Esophagus squamous epithelium (tissue), 4 donors: ENCODE measurements around the gene PGRMC2.

ENCODE experiments used
- CTCF ChIP-seq, 6 experiments: fragments of 450-650 bp in 4 of 6; fragments of 200-600 bp in 2 of 6; sonication (generic) in 2 of 6; IDR thresholded peaks; one replicate each; pipeline ENCODE4 v1.5.1; 2016 to 2019; ENCODE audit warnings: antibody characterized with exemption in 6 of 6, mild to moderate bottlenecking in 4 of 6, moderate library complexity in 4 of 6
- POLR2A ChIP-seq, 4 donors: fragments of 450-650 bp; IDR thresholded peaks; one replicate each; pipeline ENCODE4 v1.6.1; 2017; ENCODE audit warnings: antibody characterized with exemption in 4 of 4, mild to moderate bottlenecking in 4 of 4, moderate library complexity in 3 of 4

- TF ChIP-seq CTCF (IDR thresholded peaks at IDR 0.05) (no peak), POLR2A (IDR thresholded peaks at IDR 0.05) (no peak)
These were observed 45.9 kb upstream of the PGRMC2 start for GRCh38 chr4:128333309-128334018.
